ENCODE measurements around the gene BMP5. TPM values are rescaled to one million over a fixed set of nuclear protein-coding genes. Genes with fewer than 3 reads are reported as not detected.

The BMP5 gene
- polyA plus RNA-seq, 1 donor from 2014 or later: 0.14 TPM

DNA sequence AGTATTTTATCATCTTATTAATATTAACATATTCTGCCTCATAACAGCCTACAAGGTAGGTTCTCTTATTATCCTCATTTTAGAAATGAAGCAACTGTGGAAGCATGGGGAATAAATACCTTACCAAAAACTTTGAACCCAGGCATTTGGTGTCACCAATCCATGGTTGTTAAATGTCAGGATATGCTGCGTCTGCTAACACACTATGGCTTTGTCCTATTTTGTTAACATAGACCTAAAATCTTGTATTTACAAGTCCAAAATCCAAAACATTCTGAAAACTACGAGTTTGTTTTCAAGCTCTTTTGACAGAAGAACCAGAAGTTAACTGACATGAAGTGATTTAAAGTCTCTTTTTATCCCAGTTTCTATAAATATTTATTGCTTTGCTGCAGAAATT lies 53.4 kb downstream of the BMP5 start:
- H3K4me2 ChIP-seq (ENCODE audit: low read length): no peak overlapping the region
- H3F3A ChIP-seq (ENCODE audit: insufficient read depth, low read length, poor library complexity, severe bottlenecking): no peaks in the 10 kb centered on the region
- no peaks in the 10 kb centered on the region for H3K9me3 ChIP-seq (ENCODE audit: low read length)
- TF ChIP-seq, protein P1, sequence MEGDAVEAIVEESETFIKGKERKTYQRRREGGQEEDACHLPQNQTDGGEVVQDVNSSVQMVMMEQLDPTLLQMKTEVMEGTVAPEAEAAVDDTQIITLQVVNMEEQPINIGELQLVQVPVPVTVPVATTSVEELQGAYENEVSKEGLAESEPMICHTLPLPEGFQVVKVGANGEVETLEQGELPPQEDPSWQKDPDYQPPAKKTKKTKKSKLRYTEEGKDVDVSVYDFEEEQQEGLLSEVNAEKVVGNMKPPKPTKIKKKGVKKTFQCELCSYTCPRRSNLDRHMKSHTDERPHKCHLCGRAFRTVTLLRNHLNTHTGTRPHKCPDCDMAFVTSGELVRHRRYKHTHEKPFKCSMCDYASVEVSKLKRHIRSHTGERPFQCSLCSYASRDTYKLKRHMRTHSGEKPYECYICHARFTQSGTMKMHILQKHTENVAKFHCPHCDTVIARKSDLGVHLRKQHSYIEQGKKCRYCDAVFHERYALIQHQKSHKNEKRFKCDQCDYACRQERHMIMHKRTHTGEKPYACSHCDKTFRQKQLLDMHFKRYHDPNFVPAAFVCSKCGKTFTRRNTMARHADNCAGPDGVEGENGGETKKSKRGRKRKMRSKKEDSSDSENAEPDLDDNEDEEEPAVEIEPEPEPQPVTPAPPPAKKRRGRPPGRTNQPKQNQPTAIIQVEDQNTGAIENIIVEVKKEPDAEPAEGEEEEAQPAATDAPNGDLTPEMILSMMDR (IDR thresholded peaks at IDR 0.05; ENCODE audit: poor library complexity, severe bottlenecking): no peak
- no peak for TF ChIP-seq TAF1 (IDR thresholded peaks at IDR 0.05; ENCODE audit: low read depth)
- no peak for TF ChIP-seq RAD21 (conservative IDR thresholded peaks at IDR 0.05)
- no peak for TF ChIP-seq EP300 (conservative IDR thresholded peaks at IDR 0.05; ENCODE audit: poor library complexity, severe bottlenecking)
- TF ChIP-seq, protein P2, sequence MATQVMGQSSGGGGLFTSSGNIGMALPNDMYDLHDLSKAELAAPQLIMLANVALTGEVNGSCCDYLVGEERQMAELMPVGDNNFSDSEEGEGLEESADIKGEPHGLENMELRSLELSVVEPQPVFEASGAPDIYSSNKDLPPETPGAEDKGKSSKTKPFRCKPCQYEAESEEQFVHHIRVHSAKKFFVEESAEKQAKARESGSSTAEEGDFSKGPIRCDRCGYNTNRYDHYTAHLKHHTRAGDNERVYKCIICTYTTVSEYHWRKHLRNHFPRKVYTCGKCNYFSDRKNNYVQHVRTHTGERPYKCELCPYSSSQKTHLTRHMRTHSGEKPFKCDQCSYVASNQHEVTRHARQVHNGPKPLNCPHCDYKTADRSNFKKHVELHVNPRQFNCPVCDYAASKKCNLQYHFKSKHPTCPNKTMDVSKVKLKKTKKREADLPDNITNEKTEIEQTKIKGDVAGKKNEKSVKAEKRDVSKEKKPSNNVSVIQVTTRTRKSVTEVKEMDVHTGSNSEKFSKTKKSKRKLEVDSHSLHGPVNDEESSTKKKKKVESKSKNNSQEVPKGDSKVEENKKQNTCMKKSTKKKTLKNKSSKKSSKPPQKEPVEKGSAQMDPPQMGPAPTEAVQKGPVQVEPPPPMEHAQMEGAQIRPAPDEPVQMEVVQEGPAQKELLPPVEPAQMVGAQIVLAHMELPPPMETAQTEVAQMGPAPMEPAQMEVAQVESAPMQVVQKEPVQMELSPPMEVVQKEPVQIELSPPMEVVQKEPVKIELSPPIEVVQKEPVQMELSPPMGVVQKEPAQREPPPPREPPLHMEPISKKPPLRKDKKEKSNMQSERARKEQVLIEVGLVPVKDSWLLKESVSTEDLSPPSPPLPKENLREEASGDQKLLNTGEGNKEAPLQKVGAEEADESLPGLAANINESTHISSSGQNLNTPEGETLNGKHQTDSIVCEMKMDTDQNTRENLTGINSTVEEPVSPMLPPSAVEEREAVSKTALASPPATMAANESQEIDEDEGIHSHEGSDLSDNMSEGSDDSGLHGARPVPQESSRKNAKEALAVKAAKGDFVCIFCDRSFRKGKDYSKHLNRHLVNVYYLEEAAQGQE (IDR thresholded peaks at IDR 0.05; ENCODE audit: borderline replicate concordance): no peak
- H3K9ac ChIP-seq (ENCODE audit: low read length): no peak overlapping the region
- H3K27me3 ChIP-seq (ENCODE audit: insufficient read depth, low read depth, low read length): no peaks in the 10 kb centered on the region
- H4K20me1 ChIP-seq (ENCODE audit: insufficient read depth): no peaks in the 10 kb centered on the region
- no peak overlapping the region for H2AFZ ChIP-seq (ENCODE audit: low read depth, low read length)
- H3K36me3 ChIP-seq (ENCODE audit: insufficient read depth, low read length): no peaks in the 10 kb centered on the region
- H3K4me3 ChIP-seq (ENCODE audit: low read length): no peak overlapping the region
- no peak overlapping the region for H3K27ac ChIP-seq (ENCODE audit: low read length)
- H3K9me2 ChIP-seq (ENCODE audit: insufficient read depth, low read length): no peaks in the 10 kb centered on the region
- no peaks in the 10 kb centered on the region for H3K79me2 ChIP-seq (replicated peaks; ENCODE audit: insufficient read depth, low read length)

DNA sequence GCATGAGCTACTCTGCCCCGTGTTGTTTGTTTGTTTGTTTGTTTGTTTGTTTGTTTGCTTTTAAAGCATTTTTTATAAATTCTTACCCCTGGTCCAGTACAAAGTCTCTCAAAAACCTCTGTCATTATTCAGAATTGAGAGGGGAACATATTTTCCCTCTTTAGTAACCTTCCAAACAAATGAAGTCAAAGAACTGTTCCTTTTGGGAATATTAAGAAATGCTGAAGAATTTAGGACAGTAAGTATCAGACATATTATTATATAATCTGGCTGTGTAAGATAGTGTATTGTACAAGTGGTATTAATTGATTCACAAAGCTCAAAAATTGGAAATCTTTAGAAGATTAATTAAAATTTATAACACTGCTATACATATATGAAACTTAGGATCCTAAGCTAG lies 54.7 kb downstream of the BMP5 start:
- H3K9me3 ChIP-seq (ENCODE audit: low read length): no peaks in the 10 kb centered on the region
- H3K36me3 ChIP-seq (ENCODE audit: insufficient read depth, low read length): no peaks in the 10 kb centered on the region
- no peaks in the 10 kb centered on the region for H3K79me2 ChIP-seq (replicated peaks; ENCODE audit: insufficient read depth, low read length)
- TF ChIP-seq TAF1 (IDR thresholded peaks at IDR 0.05; ENCODE audit: low read depth) (no peak), EZH2 (IDR thresholded peaks at IDR 0.05; ENCODE audit: borderline replicate concordance, insufficient read depth, low read length, poor library complexity, severe bottlenecking) (no peak), POLR2AphosphoS5 (IDR thresholded peaks at IDR 0.05) (no peak), SMC3 (conservative IDR thresholded peaks at IDR 0.05; ENCODE audit: poor library complexity) (no peak), EP300 (conservative IDR thresholded peaks at IDR 0.05; ENCODE audit: poor library complexity, severe bottlenecking) (no peak), RAD21 (conservative IDR thresholded peaks at IDR 0.05) (no peak), MXI1 (conservative IDR thresholded peaks at IDR 0.05; ENCODE audit: poor library complexity, severe bottlenecking) (no peak)
- TF ChIP-seq, protein P1 (IDR thresholded peaks at IDR 0.05; ENCODE audit: poor library complexity, severe bottlenecking): no peak
- TF ChIP-seq, protein P2 (IDR thresholded peaks at IDR 0.05; ENCODE audit: borderline replicate concordance): no peak
- no peak overlapping the region for H3K4me3 ChIP-seq (ENCODE audit: low read length)
- no peaks in the 10 kb centered on the region for H3K27me3 ChIP-seq (ENCODE audit: insufficient read depth, low read depth, low read length)
- no peak overlapping the region for H2AFZ ChIP-seq (ENCODE audit: low read depth, low read length)
- no peak overlapping the region for H3K4me2 ChIP-seq (ENCODE audit: low read length)
- H3K27ac ChIP-seq (ENCODE audit: low read length): no peak overlapping the region
- no peak overlapping the region for H3K9ac ChIP-seq (ENCODE audit: low read length)
- no peaks in the 10 kb centered on the region for H4K20me1 ChIP-seq (ENCODE audit: insufficient read depth)
- H3F3A ChIP-seq (ENCODE audit: insufficient read depth, low read length, poor library complexity, severe bottlenecking): no peaks in the 10 kb centered on the region
- no peaks in the 10 kb centered on the region for H3K9me2 ChIP-seq (ENCODE audit: insufficient read depth, low read length)
